NCI-H69 (cell line): ENCODE measurements around the gene GREB1L.
"Not testable (repeated sequence)": the region's sequence is repeated elsewhere in the genome, so short reads cannot be mapped to it uniquely, and the experiment has no call there.

ENCODE experiments used
- DNase-seq: peaks from one replicate; lab custom pipeline; 2025; lab: John Stamatoyannopoulos, UW

The GREB1L gene

DNA sequence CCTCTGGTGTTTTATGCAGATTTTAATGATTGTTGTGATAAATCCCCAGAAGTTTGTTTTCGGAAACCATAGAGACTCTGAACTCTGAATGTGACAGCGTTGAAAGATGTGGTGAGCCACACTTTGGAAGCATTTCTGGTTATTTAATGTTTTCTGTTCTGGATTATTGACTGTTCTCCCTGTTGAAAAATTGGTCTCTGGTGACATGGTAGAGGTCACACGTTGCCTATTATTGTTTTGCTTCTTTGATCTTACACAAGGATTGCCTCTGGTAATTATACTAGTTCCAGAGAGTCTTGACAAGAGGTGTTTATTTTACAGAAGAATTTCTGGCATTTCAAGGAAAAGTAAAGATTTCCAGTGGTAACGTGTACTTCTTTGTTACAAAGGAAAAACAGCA, 127.1 kb downstream of the GREB1L start:
- DNase-seq: no peak

DNA sequence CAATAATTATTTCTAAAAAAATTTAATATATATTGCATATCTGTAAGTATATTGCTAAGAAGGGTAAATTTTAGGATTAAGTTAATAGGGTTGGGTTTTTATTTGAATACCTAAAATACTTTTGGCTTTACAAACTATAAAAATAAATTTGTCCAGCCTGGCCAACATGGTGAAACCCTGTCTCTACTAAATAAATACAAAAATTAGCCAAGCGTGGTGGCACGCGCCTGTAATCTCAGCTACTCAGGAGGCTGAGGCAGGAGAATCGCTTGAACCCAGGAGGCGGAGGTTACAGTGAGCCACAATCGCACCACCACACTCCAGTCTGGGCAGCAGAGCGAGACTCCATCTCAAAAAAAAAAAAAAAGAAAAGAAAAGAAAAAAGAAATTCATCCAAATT, 127.6 kb downstream of the GREB1L start:
- not testable (repeated sequence) for DNase-seq

DNA sequence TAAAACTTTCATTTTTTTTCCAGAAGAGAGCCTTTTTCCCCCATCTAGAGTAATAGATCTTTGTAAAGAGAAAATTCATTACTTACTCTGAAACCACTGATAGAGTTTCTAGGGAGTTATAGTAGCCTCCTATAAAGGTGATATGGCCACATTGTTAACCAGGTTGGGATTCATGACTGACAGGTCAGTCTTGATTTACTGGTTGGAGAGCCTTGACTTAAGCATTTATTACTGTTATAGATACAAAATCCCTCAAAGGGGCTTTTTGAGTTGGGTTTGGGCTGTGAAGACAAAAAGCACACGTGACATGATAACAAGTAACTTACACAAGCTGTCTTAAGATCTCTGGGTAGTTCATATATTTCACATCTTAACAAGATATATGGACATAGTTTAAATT, 141.0 kb downstream of the GREB1L start:
- DNase-seq: no peak

DNA sequence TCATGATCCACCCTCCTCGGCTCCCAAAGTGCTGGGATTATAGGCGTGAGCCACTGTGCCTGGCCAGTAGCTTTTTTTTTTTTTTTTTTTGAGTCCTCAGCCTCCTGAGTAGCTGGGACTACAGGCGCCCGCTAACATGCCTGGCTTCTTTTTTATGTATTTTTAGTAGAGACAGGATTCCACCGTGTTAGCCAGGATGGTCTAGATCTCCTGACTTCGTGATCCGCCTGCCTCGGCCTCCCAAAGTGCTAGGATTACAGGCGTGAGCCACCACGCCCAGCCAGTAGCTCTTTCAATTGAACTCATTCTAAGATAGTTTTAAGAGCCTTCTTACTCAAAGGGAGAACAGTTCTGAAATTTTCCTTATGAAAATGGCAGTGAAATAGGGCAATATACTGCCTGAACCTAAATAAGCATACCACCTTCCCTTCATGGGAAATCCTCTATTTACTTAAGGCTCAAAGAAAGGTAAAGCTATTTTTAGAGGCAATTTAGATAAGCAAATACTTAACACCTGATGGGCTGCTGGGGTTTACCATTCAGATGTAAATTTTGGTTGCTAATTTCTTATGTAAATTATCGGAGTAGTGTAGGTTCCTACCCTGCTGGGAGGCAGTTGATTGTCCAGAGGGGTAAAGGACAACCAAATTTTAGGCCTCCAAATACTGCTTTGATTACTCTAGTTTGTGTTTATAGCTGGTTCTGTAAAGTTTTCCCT, 144.7 kb downstream of the GREB1L start:
- peak; percentile 94 for DNase-seq

DNA sequence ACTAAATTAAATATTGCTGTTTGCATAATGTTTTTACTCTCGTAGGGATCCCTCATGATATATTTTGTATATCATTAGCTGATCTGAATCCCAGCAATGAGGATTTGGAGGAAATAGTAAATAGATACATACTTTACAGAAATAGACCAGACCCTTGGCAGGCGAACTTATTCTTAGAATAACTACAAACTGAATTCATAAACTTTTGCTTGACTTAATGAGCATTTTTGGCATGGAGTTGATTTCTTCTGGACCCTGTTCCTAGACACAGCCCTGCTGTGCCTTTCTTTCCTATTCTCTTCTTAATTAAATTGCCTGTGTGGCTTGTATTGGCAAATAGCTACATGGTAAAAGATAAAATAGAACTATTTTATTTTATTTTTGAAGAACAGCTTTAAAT, 145.9 kb downstream of the GREB1L start:
- DNase-seq: no peak

DNA sequence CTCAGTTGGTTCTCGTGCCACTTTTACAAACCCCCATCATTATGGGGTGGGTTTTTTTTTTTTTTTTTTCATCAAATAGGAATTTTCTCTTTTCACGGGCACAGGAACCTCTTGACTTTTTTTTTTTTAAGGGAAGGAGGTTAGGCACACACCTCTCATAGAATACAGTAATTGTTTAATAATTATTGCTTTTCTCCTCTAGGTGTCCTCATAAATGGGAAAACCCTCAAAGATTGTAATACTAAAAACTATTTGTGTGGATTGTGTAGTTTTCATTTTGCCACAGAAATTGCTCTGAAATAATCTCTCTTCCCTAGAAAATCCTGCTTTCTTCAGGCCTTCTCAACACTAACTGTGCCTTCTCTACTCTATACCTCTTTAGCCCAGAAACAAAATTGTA, 147.3 kb downstream of the GREB1L start:
- no peak for DNase-seq

DNA sequence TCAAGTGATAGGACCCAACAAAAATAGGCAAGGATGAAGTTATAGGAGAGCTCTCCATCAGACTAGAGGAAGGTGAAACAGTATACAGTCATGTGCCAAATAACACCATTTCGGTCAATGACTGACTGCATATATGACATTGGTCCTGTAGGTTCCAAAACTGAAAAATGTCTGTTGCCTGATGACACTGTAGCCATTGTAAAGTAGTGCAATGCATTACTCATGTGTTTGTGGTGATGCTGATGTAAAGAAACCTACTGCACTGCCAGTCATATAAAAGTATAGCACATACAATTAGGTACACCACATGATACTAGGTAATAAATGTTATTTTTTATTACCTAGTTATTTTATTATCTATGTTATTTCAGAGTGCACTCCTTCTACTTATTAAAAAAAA, 147.9 kb downstream of the GREB1L start:
- no peak for DNase-seq

DNA sequence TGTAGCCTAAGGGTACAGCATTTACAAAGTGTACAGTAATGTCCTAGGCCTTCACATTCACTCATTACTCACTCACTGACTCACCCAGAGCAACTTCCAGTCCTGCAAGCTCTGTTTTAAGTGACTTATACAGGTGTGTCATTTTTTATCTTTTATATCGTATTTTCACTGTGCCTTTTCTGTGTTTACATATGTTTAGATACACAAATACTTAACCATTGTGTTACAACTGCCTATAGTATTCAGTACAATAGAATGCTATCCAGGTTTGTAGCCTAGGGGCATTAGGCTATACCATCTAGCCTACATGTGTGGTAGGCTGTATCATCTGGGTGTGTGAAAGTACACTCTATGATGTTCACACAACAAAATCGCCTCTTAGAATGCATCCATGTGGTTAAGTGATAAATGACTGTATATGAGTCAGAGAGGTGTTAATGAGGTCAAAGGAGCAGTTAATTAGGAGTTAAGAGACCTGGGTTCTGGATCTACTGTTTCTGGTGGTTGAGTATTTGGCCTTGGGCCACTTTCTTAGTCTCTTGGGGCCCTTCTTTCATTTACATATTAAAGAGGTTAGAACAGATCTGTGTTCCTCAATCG, 149.1 kb downstream of the GREB1L start:
- DNase-seq: peak; percentile 100

DNA sequence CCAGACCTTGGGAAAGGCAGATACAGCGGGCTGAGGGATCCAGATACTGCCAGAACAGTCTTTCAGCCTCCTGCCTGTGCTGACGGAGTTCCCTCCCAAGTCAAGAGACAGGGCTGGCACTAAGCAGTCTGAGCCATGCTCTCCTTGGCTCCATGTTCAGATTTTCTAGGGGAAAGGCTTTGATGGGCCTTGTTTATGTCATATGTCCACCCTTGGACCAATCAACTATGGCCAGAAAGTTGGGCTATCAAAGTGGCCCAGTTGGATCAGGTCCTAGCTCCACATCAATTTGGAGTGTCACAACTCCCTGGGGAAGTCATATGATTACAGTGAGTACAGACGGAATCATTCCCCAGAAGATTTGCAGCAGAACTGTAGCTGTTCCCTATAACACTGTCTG, 152.0 kb downstream of the GREB1L start:
- peak; percentile 30 for DNase-seq

DNA sequence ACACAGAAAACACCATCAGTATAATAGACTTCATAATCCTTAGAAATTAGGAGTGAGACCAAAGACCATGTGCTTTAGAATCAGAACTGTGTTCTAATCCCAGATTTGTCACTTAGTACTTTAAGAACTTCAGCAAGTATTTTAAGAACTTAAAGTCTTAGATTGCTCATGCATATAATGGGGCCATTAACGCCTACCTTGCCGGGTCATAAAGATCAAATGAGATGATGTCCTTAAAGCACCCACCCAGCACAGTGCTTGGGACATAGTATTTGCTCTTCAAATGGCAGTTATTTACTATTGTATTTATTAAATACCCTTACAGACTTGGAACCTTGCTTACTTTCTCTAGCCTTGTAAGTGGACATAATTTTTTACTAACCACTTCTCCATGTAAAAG, 156.1 kb downstream of the GREB1L start:
- DNase-seq: no peak

DNA sequence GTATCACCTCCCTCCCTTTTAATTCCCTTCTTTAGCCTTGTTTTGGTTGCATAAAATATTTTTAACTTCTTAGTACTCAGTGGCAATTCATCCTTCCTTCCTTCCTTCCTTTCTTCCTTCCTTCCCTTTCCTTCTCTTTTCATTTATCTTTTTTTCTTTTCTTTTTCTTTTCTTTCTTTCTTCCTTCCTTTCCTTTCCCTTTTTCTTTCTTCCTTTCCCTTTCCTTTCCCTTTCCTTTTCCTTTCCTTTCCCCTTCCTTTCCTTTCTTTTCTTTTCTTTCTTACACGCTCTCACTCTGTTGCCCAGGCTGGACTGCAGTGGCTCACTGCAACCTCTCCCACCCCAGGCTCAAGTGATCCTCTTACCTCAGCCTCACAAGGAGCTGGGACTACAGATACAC, 160.2 kb downstream of the GREB1L start:
- no peak for DNase-seq

DNA sequence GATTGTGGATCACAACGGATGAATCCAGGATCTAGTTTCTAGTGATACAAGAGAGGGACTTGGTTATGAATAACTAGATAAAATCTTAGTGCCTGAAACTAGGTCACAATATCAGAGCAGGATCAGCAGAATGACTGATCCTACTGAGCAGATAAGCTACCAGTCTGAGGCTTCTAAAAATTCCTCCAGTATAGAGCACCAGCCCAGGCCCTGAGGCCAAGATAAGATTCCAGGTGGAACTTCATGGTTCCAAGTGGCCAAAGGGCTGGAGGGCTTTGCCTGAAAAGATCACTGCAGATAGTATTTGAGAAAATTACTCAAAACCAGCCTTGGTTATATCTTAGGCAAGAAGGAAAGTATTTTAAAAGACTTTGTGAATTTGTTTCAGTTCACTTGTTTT, 162.4 kb downstream of the GREB1L start:
- no peak for DNase-seq

DNA sequence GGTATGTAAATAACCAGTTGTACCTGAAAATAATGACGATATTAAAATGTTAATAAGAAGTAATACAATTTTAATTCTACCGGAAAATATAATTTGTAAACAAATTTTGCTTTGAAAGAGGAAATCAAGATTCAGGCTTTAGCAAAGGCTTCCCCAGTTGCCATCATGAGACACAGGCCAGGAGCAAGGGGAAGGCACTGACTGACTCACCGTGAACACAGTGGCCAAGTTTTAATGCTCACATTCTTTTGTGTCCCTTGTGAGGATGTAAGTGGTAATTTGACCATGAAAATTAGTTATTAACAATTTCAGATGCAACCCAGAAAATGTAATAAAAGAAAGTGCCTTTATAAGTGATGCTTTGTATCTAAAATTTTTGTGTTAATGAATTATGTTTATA, 164.1 kb downstream of the GREB1L start:
- no peak for DNase-seq

DNA sequence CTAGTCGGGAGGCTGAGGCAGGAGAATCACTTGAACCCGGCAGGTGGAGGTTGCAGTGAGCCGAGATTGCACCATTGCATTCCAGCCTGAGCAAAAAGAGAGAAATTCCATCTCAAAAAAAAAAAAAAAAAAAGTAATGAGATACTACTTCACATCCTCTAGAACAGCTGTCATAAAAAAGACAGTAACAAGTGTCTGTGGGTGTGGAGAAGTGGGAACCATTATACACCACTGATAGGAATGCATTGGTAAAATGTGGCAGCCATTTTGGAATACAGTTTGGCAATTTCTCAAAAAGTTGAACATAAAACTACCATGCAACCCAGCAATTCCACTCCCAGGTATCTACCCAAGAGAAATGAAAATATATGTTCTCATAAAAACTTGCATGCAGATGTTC, 166.6 kb downstream of the GREB1L start:
- no peak for DNase-seq

DNA sequence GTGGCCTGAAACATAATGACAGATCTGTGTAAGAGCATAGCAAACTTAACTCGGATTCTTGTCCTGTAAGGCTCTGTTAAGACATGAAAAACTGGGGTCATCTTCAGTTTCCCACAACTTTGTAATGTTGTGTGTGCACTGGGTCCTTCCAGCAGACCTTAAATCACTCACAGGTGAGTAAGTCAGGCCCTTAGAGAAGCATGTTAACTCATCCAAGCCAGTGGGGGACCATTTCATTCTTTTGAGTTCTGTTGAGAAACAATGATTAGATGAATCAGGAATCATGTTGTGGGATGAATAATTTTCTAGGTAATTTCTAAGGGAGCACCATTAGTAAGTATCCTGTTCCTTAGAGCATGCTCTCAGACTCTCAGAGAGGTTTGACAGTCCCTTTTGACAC, 191.4 kb downstream of the GREB1L start:
- DNase-seq: no peak

DNA sequence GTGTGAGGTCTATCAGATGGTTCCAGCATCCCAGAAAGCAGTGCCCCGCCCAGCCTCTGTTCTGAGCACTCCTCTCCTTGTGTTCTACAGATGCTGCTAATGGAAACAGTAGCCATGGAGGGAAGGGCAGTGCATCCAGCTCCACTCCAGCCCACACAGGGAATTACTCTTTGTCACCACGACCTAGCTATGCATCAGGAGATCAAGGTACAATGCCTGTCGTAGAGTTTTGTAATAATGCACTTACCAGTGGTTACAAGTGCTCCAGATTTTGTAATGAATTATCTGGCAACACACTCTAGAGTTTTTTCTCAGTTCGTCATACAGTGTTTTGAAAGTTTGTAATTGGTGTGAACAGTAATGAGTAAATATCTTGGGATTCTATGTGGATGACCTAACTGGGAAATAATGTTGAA, 197.4 kb downstream of the GREB1L start:
- DNase-seq: no peak

DNA sequence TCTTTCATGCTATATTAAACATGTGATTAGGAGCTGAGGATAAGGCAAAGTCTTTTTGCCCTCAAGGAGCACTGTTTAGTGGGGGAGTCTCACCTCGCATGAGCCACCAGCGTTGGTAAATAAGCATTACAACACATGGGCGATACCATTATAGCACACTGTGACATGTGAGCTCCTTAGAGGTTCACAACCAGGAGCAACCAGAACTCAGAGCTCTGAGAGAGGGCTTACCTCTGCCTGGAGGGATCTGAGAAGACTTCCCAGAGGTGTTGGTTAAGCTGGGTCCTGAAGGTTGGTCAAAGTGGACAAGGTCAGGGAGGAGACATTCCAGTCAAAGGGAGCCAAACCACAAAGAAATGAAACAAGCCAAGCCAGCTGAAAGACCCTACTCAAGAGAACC, 199.6 kb downstream of the GREB1L start:
- DNase-seq: no peak

DNA sequence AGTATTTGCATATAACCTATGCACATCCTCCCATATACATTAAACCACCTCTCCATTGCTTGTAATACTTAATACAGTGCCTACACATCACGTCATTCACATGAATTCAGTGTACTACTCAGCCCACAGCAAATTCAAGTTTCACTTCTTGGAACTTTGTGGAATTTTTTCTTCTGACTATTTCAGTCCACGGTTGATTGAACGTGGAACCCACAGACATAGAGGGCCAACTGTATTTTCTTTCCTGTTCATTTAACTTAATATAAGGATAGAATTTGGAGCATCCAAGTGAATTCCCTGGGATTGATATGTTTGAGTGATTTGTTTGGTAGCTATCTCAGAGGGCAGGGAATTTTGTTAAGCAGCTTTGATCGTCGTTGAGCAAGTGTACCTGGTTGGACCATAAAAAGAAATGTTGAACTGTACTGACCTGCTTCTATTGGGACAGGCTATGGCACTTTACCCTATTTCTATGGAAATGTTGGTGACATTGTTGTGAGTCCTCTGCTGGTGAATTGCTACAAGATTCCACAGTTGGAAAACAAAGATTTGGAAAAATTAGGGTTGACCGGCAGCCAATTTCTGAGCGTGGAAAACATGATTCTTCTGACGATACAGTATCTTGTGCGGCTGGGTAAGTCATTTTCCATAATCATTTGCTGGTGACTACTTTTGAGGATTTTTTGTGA, 201.9 kb downstream of the GREB1L start:
- DNase-seq: no peak

DNA sequence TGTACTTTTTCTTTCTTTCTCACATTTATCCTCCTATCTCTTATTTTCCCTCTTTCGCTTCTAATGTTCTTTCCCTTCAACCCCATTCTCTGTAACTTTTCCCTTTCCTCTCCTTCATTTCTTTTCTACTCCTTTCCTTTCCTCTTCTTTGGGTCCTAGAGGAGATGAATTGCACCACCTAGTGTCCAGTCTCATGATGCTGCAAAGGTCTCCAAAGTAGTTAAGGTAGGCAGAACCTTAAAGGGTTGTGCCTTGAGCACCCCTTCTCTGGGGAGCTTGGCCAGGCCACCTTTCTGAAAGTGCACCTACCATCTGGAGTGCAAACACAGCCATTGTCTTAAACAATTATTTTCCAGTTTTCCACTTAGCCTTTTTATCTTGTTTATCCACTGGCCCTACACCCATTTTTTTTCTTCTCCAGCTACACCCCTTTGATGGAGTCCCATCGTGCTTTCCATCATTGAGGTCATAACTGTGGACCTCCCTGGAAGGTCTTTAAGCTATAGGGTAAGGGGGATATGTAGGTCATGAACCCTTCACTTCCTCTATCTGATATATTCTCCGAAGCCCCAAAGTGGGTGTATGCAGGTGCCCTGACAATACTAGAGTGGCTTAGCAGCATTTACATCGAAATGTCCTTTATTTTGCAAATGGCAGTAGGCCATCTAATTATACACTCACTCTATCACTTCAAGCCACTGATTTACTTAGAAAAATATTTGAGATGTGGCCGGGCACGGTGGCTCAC, 202.6 kb downstream of the GREB1L start:
- DNase-seq: peak; percentile 84

DNA sequence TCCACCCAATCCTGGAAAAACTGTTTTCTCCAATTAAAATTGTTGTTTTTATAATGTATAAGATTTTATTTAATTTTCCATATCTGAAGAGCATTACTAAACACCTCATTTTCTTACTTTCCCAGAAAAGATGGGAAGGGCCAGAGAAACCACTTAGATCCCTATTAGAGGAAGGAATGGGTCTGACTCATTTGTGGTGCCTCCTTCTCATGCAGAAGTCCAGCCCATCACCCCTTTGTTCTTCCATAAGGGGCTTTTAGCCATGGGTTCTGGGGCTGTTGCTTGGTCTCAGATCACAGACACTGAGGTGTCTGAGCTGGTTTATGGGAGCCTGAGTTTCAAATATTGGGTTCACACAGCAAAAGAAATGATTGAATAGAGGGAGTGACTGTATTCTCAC, 206.3 kb downstream of the GREB1L start:
- DNase-seq: no peak

DNA sequence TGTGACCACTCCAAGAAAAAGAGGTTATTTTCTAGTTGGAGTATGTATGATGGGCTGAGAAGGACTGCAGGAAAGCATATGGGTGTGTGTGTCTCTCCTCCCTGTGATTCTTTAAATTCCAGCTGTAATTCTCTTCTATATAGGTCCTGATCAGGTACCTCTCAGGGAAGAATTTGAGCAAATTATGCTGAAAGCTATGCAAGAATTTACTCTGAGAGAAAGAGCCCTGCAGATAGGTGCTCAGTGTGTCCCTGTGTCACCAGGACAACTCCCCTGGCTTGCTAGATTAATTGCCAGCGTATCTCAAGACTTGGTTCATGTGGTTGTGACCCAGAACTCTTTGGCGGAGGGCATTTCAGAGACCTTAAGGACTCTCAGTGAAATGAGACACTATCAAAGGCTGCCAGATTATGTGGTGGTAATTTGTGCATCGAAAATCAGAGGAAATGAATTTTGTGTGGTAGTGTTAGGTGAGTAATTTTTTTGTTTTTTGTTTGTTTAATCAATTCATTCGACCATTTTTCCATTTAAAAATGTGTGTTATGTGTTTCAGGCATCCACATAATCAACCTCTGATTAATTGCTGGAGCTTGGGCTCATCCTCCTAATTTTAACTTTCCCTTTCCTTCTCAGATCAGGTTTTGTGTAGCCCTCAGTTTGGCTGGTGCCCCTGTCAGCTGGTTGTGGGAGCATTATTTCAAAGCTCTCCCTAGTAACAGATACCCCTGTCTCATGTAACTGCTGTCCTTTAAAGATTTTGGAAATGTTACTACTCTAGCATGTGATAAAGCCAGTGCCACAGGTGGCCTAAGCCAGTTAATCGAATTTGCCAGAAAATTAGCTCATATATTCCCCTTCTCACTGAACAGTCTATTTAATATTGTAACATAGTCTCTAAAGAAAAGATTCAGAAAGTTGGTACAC, 207.6 kb downstream of the GREB1L start:
- no peak for DNase-seq

DNA sequence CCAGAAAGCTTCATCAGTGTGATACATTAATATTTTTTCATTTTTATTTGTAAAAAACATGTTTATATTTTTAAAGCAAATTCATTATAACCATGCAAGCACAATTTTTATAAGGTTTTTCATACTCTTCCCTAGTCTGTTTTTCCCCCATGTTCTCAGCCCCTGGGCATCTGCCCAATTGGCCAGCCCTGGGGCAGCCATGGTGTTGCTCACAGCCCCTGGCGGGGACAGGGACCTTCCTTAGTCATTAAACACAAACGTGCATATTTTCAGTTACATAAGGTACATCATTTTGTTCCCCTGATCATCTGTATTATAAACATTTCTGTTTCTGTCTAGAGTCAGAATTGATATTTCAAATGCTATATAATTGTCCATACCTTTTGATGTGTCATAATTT, 208.5 kb downstream of the GREB1L start:
- DNase-seq: no peak
